Esophagus (tissue), 2 donors: Measurements from ENCODE around the gene GMPR2. TPM values are rescaled to one million over a fixed set of nuclear protein-coding genes. Genes with fewer than 3 reads are reported as not detected.

Source experiments
- H3K27ac ChIP-seq, 2 donors: one replicate each; pipeline ENCODE4 v1.5.1; 2013; ENCODE audit warnings: low read depth in 2 of 2, mild to moderate bottlenecking in 2 of 2, inconsistent platforms in 1 of 2, low read length in 1 of 2, moderate library complexity in 1 of 2
- H3K27me3 ChIP-seq, 2 donors: one replicate each; pipeline ENCODE4 v1.6.1; 2013; ENCODE audit warnings: low read length in 2 of 2, control low read depth in 1 of 2, mild to moderate bottlenecking in 1 of 2; ENCODE audit not compliant: insufficient read depth in 2 of 2, control insufficient read depth in 1 of 2
- H3K36me3 ChIP-seq, 2 donors: one replicate each; pipeline ENCODE4 v1.6.1; 2013; ENCODE audit warnings: low read length in 1 of 2; ENCODE audit not compliant: control insufficient read depth in 2 of 2, insufficient read depth in 2 of 2
- H3K4me1 ChIP-seq, 2 donors: one replicate each; pipeline ENCODE4 v1.6.1; 2013; ENCODE audit warnings: low read length in 1 of 2; ENCODE audit not compliant: control insufficient read depth in 2 of 2, insufficient read depth in 2 of 2
- H3K4me3 ChIP-seq, 2 donors: one replicate each; pipeline ENCODE4 v1.5.1; 2013; ENCODE audit warnings: low read length in 2 of 2, mild to moderate bottlenecking in 2 of 2, low read depth in 1 of 2, moderate library complexity in 1 of 2
- H3K9me3 ChIP-seq, 2 donors: one replicate each; pipeline ENCODE4 v1.6.1; 2013; ENCODE audit warnings: mild to moderate bottlenecking in 2 of 2, low read depth in 1 of 2, low read length in 1 of 2, moderate library complexity in 1 of 2; ENCODE audit not compliant: control insufficient read depth in 2 of 2, insufficient read depth in 1 of 2
- WGBS, 2 donors: extraction: QIAGEN DNeasy Blood & Tissue Kit; methylation state at CpG; one replicate each; pipeline ENCODE4 v1.1.7; 2013; 5-methylcytosine and 5-hydroxymethylcytosine counted together
- polyA plus RNA-seq, 2 donors: library from polyadenylated mRNA; stranded (reverse); fragments of 200-250 nt; gene quantifications; one replicate each; pipeline ENCODE4 v1.2.3, GENCODE V29; 2013
- donor health status: healthy with polysubstance abuse.
- donor health status: Bipolar disorder and iron deficiency.

The GMPR2 gene
- polyA plus RNA-seq, 2 donors, result 24.5 to 35.0 TPM

GRCh38 chr14:24189059-24189375 lies 43.7 kb upstream of the GMPR2 start:
- 0 to 1% methylated on average over 3 of the region's 3 CpGs for WGBS, 2 donors
- H3K27ac ChIP-seq, result peak overlapping the region in 1 of 2 donors; percentile 21
- peaks cover 13 to 53% of the 10 kb centered on the region in 2 donors for H3K36me3 ChIP-seq

GRCh38 chr14:24189460-24189859 lies 43.3 kb upstream of the GMPR2 start:
- peak overlapping the region in 1 of 2 donors; percentile 21 for H3K27ac ChIP-seq
- no peak overlapping the region for H3K4me3 ChIP-seq
- peaks cover 3 to 11% of the 10 kb centered on the region in 2 donors for H3K4me1 ChIP-seq
- H3K27me3 ChIP-seq, result no peaks in the 10 kb centered on the region
- 93 to 95% methylated on average over 9 of the region's 9 CpGs for WGBS, 2 donors
- H3K9me3 ChIP-seq, result no peaks in the 10 kb centered on the region
- H3K36me3 ChIP-seq, result peaks cover 13 to 48% of the 10 kb centered on the region in 2 donors

More at GRCh38 chr14:24189059-24189375, 43.7 kb upstream of the GMPR2 start:
- no peaks in the 10 kb centered on the region for H3K27me3 ChIP-seq
- peaks cover 3 to 10% of the 10 kb centered on the region in 2 donors for H3K4me1 ChIP-seq
- H3K4me3 ChIP-seq, result peak overlapping the region in 1 of 2 donors; percentile 90
- H3K9me3 ChIP-seq, result no peaks in the 10 kb centered on the region

GRCh38 chr14:24190416-24190815 lies 42.3 kb upstream of the GMPR2 start:
- no peak overlapping the region for H3K4me3 ChIP-seq
- H3K27me3 ChIP-seq, result no peaks in the 10 kb centered on the region
- peaks cover 3 to 14% of the 10 kb centered on the region in 2 donors for H3K4me1 ChIP-seq
- H3K9me3 ChIP-seq, result no peaks in the 10 kb centered on the region
- 90 to 92% methylated on average over 10 of the region's 10 CpGs for WGBS, 2 donors
- peaks cover 5 to 39% of the 10 kb centered on the region in 2 donors for H3K36me3 ChIP-seq
- H3K27ac ChIP-seq, result no peak overlapping the region

- peaks cover 0 to 20% of the 10 kb centered on the region in 2 donors for H3K36me3 ChIP-seq
- no peak overlapping the region for H3K4me3 ChIP-seq
- no peak overlapping the region for H3K27ac ChIP-seq
- 95 to 98% methylated on average over 15 of the region's 15 CpGs for WGBS, 2 donors
- H3K9me3 ChIP-seq, result no peaks in the 10 kb centered on the region
- H3K27me3 ChIP-seq, result no peaks in the 10 kb centered on the region
- H3K4me1 ChIP-seq, result peaks cover 3 to 4% of the 10 kb centered on the region in 2 donors
These were observed 39.8 kb upstream of the GMPR2 start for GRCh38 chr14:24192933-24193332.

GRCh38 chr14:24194186-24194872 lies 38.4 kb upstream of the GMPR2 start:
- no peaks in the 10 kb centered on the region for H3K9me3 ChIP-seq
- peak overlapping the region; percentile 71 to 81 for H3K4me3 ChIP-seq
- H3K4me1 ChIP-seq, result peaks cover 0 to 3% of the 10 kb centered on the region in 2 donors
- H3K27ac ChIP-seq, result peak overlapping the region in 1 of 2 donors; percentile 94
- 80% methylated on average over 7 of the region's 7 CpGs for WGBS, 2 donors
- peaks cover 0 to 20% of the 10 kb centered on the region in 2 donors for H3K36me3 ChIP-seq
- H3K27me3 ChIP-seq, result no peaks in the 10 kb centered on the region

- Histone ChIP-seq H3K36me3 (peaks cover 0 to 17% of the 10 kb centered on the region in 2 donors), H3K27me3 (no peaks in the 10 kb centered on the region), H3K9me3 (no peaks in the 10 kb centered on the region), H3K4me1 (peaks cover 0 to 3% of the 10 kb centered on the region in 2 donors), H3K27ac (peak overlapping the region; percentile 93 to 94), H3K4me3 (peak overlapping the region; percentile 71 to 81)
- 42 to 43% methylated on average over 8 of the region's 8 CpGs for WGBS, 2 donors
These were observed 37.9 kb upstream of the GMPR2 start for GRCh38 chr14:24194873-24195185.

GRCh38 chr14:24195186-24196070 lies 37.3 kb upstream of the GMPR2 start, which contains the start of gene TM9SF1:
Gene TM9SF1 (minus strand): TSS chr14:24195441. CDS start chr14:24195019, 422 bp downstream.
- Histone ChIP-seq H3K36me3 (peaks cover 0 to 16% of the 10 kb centered on the region in 2 donors), H3K4me1 (peaks cover 0 to 3% of the 10 kb centered on the region in 2 donors), H3K27ac (peak within 1 kb of the TSS; percentile 93 to 94), H3K9me3 (no peaks in the 10 kb centered on the region), H3K4me3 (peak within 1 kb of the TSS; percentile 71 to 81), H3K27me3 (no peaks in the 10 kb centered on the region)
- WGBS, 2 donors, result 0 to 1% methylated on average over 88 to 89 of the region's 89 CpGs

- H3K27me3 ChIP-seq, result no peaks in the 10 kb centered on the region
- H3K4me1 ChIP-seq, result peaks cover 0 to 3% of the 10 kb centered on the region in 2 donors
- 29 to 35% methylated on average over 33 of the region's 33 CpGs for WGBS, 2 donors
- no peaks in the 10 kb centered on the region for H3K9me3 ChIP-seq
- peak overlapping the region; percentile 93 to 94 for H3K27ac ChIP-seq
- H3K4me3 ChIP-seq, result peak overlapping the region; percentile 71 to 81
- H3K36me3 ChIP-seq, result peaks cover 0 to 14% of the 10 kb centered on the region in 2 donors
These were observed 36.4 kb upstream of the GMPR2 start for GRCh38 chr14:24196071-24197055.

GRCh38 chr14:24197056-24197450 lies 35.7 kb upstream of the GMPR2 start:
- WGBS, 2 donors, result 90 to 95% methylated on average over 2 of the region's 2 CpGs
- Histone ChIP-seq H3K27me3 (no peaks in the 10 kb centered on the region), H3K36me3 (peaks cover 0 to 9% of the 10 kb centered on the region in 2 donors), H3K27ac (no peak overlapping the region), H3K4me3 (no peak overlapping the region), H3K4me1 (peaks cover 0 to 3% of the 10 kb centered on the region in 2 donors), H3K9me3 (no peaks in the 10 kb centered on the region)
